SK-N-SH treated with all-trans-retinoic acid at 6 μM for 48 hours (cell line): ENCODE measurements around the gene FGGY.

Experiments
- ARNTL ChIP-seq: fragments of 450-650 bp; formaldehyde crosslinking; IDR thresholded peaks from 2 replicates; pipeline ENCODE4 v1.5.0; 2020; ENCODE audit warnings: low read depth, mild to moderate bottlenecking, moderate library complexity, borderline replicate concordance
- BACH2 ChIP-seq: fragments of 250-450 bp; sonication (Bioruptor Pico); IDR thresholded peaks from 2 replicates; pipeline ENCODE4 v1.9.0; 2021; ENCODE audit warnings: mild to moderate bottlenecking, borderline replicate concordance
- CREB5 ChIP-seq: fragments of 250-450 bp; sonication (Bioruptor Pico); IDR thresholded peaks from 2 replicates; pipeline ENCODE4 v1.5.1; 2020; ENCODE audit warnings: low read depth, mild to moderate bottlenecking, moderate library complexity
- CSDC2 ChIP-seq: fragments of 250-450 bp; sonication (Bioruptor Pico); IDR thresholded peaks from 2 replicates; pipeline ENCODE4 v1.5.0; 2020; ENCODE audit warnings: mild to moderate bottlenecking, moderate library complexity
- CSRNP3 ChIP-seq: fragments of 250-450 bp; sonication (Bioruptor Pico); IDR thresholded peaks from 2 replicates; pipeline ENCODE4 v1.5.1; 2021; ENCODE audit warnings: mild to moderate bottlenecking, moderate library complexity
- OSR1 ChIP-seq: fragments of 250-450 bp; sonication (Bioruptor Pico); IDR thresholded peaks from 2 replicates; pipeline ENCODE4 v1.8.0; 2022; ENCODE audit warnings: moderate library complexity, mild to moderate bottlenecking, inconsistent platforms
- PATZ1 ChIP-seq: fragments of 250-450 bp; sonication (Bioruptor Pico); IDR thresholded peaks from 2 replicates; pipeline ENCODE4 v1.8.0; 2020; ENCODE audit warnings: mild to moderate bottlenecking, moderate library complexity, borderline replicate concordance
- SNAI2 ChIP-seq: fragments of 250-450 bp; sonication (Bioruptor Pico); IDR thresholded peaks from 2 replicates; pipeline ENCODE4 v1.5.0; 2020; ENCODE audit warnings: mild to moderate bottlenecking, moderate library complexity
- TCF4 ChIP-seq: fragments of 250-450 bp; sonication (Bioruptor Pico); IDR thresholded peaks from 2 replicates; pipeline ENCODE4 v1.8.0; 2021; ENCODE audit warnings: mild to moderate bottlenecking, moderate library complexity, borderline replicate concordance
- ZC3H10 ChIP-seq: fragments of 250-450 bp; sonication (Bioruptor Pico); IDR thresholded peaks from 2 replicates; pipeline ENCODE4 v1.5.1; 2021; ENCODE audit warnings: mild to moderate bottlenecking, moderate library complexity
- ZNF70 ChIP-seq: fragments of 450-650 bp; formaldehyde crosslinking; IDR thresholded peaks from 2 replicates; pipeline ENCODE4 v1.5.0; 2020; ENCODE audit warnings: mild to moderate bottlenecking, moderate library complexity

DNA sequence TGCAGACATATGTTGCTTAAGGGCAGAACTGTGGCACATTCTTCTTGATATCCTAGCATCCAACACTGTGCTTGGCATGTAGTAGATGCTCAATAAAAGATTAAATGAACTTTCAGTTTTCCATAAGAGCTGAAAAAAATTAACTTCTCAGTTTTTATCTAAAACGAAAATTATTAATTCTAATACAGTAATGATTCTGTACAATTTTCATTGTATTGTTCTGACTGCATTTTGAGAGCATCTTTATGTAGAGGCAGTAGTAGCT lies 46.6 kb downstream of the FGGY start:
- TF ChIP-seq ZNF70 (CRISPR knock-in tag): no peak
- TF ChIP-seq OSR1 (CRISPR knock-in tag): no peak
- TF ChIP-seq CSRNP3 (CRISPR knock-in tag): no peak
- no peak for TF ChIP-seq SNAI2
- TF ChIP-seq ZC3H10 (CRISPR knock-in tag): no peak
- TF ChIP-seq ARNTL: no peak
- no peak for TF ChIP-seq PATZ1 (CRISPR knock-in tag)
- TF ChIP-seq CREB5 (CRISPR knock-in tag): no peak
- no peak for TF ChIP-seq BACH2
- no peak for TF ChIP-seq CSDC2
- no peak for TF ChIP-seq TCF4
